ENCODE measurements around the gene SORCS2.

The SORCS2 gene

DNA sequence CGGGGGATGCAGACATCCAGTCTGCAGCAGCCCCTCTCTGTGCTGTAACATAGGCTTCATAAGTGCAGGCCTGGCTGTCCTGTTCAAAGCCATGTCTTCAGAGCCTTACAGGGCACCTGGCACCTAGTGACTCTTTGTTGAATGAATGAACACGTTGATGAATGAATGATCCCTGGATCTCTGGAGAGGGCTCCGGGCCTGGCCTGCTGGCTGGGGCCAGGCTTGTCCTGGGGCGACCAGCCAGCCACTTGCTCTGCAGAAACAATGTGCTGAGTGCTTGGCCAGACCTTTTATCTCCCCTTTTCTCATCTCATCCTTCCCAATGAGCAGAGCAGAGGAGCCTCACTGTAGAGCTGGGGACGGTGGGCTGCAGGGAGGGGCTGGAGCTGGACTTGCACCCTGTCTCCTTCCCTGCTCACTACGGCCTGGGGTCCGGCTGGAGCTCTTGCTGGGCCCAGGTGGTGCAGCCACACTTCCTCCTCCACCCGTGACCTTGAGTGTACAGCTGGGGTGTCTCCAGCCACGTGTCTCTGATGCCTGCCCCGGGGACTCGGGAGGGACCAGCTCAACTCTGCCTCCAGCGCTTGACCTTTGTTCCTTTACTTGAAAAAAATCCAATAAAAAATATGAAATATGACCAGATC lies 164.5 kb downstream of the SORCS2 start:
- Mint-ChIP-seq H3K27ac (no peak overlapping the region), H3K4me1 (ENCODE audit: low read depth) (no peaks in the 10 kb centered on the region), H3K36me3 (ENCODE audit: low read depth) (no peaks in the 10 kb centered on the region), H3K27me3 (ENCODE audit: low read depth) (no peaks in the 10 kb centered on the region), H3K4me3 (no peak overlapping the region), H3K9me3 (no peaks in the 10 kb centered on the region)

DNA sequence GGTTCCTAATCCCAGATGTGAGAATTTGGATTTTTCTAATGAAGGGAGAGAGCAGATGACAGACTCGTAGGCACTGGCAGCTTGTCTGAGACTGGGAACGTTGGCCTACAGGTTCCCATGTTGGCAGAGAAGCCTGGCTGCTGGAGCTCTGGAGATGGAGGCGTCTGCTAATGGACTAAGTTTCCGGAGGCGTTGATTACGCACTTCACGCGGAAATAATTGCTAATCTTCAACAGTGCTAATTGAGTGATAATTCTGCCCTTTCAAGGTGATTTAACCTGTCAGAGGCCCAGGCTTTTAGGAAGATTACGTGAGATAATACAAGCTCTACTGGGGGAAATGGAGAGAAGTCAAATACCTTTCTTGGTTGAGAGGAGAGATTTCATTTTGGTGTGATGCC lies 165.0 kb downstream of the SORCS2 start:
- H3K27ac Mint-ChIP-seq: no peak overlapping the region
- H3K4me3 Mint-ChIP-seq: no peak overlapping the region
- no peaks in the 10 kb centered on the region for H3K27me3 Mint-ChIP-seq (ENCODE audit: low read depth)
- no peaks in the 10 kb centered on the region for H3K36me3 Mint-ChIP-seq (ENCODE audit: low read depth)
- H3K4me1 Mint-ChIP-seq (ENCODE audit: low read depth): no peaks in the 10 kb centered on the region
- no peaks in the 10 kb centered on the region for H3K9me3 Mint-ChIP-seq

DNA sequence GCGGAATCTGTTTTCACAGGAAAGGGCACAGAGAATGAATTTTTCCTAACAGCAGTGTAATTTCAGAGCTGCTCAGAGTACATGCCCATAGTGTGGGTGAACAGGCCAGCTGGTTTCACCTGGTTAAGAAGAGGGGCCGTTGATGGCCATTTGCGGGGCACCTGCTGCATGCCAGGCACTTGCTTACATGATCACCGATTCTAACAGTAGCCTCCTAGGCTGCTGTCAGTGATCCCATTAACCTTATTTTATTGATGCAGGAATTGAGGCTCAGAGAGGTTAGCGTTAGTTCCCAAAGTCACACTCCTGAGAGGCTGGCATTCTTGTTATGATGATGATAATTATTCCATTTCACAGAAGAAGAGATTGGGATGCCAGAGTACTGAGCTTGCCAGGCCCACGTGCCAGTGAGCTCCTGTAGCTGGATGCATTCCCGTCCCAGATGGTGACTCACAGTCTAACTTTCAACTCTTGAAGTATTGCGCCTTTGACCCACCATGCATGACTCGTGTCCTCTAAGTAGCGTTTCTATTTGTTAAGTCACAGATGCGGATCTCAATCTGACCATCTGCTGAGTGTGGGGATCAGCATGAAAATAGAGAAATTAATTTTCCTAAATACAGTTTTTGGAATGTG lies 165.9 kb downstream of the SORCS2 start:
- no peaks in the 10 kb centered on the region for H3K4me1 Mint-ChIP-seq (ENCODE audit: low read depth)
- no peak overlapping the region for H3K27ac Mint-ChIP-seq
- H3K36me3 Mint-ChIP-seq (ENCODE audit: low read depth): no peaks in the 10 kb centered on the region
- H3K4me3 Mint-ChIP-seq: no peak overlapping the region
- no peaks in the 10 kb centered on the region for H3K9me3 Mint-ChIP-seq
- H3K27me3 Mint-ChIP-seq (ENCODE audit: low read depth): no peaks in the 10 kb centered on the region

DNA sequence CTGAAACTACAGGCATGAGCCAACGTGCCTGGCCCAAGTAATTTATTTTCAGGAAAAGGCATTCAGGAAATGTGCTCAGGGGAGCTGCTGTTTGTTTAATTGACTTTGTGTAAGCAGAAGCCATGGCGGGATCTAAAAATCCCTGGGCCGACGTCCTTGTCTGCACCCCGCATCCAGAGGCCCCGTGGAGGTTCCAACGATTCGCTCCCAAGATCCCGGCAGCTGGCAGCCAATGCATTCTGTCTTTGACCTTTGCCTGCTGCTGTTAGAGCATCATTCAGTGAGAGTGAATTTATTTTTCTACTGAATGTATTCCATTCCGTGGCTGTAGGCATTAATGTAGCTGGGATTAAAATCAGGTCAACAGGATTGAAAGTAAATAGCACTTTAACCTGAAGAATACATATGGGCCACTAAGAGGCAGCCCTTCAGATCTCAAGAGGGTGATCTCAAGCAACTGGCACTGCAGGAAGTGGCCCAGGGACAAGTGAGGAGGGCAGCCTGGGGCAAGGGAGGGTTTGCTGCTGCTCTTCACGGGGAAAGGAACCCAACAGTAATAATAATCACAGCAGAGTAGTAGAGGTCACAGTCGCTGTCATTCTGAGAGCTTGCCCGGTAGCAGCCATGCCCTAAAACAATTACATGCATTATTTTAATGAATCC lies 167.2 kb downstream of the SORCS2 start:
- H3K9me3 Mint-ChIP-seq: peaks cover 6% of the 10 kb centered on the region
- H3K36me3 Mint-ChIP-seq (ENCODE audit: low read depth): no peaks in the 10 kb centered on the region
- H3K27ac Mint-ChIP-seq: no peak overlapping the region
- H3K4me1 Mint-ChIP-seq (ENCODE audit: low read depth): no peaks in the 10 kb centered on the region
- H3K27me3 Mint-ChIP-seq (ENCODE audit: low read depth): no peaks in the 10 kb centered on the region
- no peak overlapping the region for H3K4me3 Mint-ChIP-seq

DNA sequence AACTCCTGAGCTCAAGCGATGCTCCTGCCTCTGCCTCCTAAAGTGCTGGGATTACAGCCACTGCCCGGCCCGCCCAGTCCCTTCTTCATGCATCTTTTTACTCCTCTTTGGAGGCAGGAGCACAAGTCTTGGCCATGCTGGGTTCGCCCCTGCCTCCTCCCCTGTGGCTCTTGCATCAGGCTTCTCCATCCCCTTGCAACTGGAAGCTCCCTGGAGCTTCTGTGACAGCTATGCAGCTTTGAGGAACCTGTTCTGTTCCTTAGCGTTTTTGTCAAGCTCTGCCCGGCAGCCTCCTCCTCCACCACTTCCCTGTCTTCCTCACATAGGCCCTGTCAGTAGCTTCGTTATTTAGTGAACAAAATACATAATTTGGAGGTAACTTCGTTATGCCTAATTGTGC lies 168.5 kb downstream of the SORCS2 start:
- peaks cover 6% of the 10 kb centered on the region for H3K9me3 Mint-ChIP-seq
- no peaks in the 10 kb centered on the region for H3K27me3 Mint-ChIP-seq (ENCODE audit: low read depth)
- H3K4me3 Mint-ChIP-seq: no peak overlapping the region
- no peak overlapping the region for H3K27ac Mint-ChIP-seq
- no peaks in the 10 kb centered on the region for H3K4me1 Mint-ChIP-seq (ENCODE audit: low read depth)
- no peaks in the 10 kb centered on the region for H3K36me3 Mint-ChIP-seq (ENCODE audit: low read depth)

DNA sequence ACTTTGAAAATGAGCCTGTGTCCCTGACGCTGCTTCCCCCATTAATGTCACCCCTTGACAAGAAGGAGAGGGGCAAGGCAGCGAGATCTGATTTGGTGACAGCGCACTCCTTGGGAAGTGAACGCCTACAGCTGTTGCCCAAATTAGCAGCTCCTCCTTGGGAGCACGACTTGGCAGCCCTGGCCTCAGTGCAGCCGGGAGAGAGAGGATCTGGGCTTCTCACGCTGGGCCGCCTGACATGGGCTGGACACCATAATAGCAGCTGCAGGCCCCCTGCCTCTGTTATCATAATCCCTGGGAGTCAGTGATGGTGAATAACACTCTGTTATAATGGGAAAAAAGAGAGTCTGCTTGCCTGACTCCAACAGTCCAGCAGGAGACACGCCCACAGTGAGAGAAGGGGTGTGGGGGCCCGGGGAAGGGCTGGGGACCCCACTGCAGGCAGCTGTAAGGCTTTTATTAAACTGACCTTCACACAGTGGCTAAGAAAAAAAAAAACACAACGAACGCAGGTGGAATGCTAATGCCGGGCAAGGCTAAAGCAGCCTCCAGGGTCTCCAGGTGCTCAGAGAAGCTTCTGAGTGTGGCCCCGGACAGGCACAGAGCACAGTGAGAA lies 169.1 kb downstream of the SORCS2 start:
- H3K9me3 Mint-ChIP-seq: peaks cover 6% of the 10 kb centered on the region
- H3K27me3 Mint-ChIP-seq (ENCODE audit: low read depth): no peaks in the 10 kb centered on the region
- H3K4me3 Mint-ChIP-seq: no peak overlapping the region
- no peaks in the 10 kb centered on the region for H3K4me1 Mint-ChIP-seq (ENCODE audit: low read depth)
- H3K27ac Mint-ChIP-seq: no peak overlapping the region
- no peaks in the 10 kb centered on the region for H3K36me3 Mint-ChIP-seq (ENCODE audit: low read depth)

DNA sequence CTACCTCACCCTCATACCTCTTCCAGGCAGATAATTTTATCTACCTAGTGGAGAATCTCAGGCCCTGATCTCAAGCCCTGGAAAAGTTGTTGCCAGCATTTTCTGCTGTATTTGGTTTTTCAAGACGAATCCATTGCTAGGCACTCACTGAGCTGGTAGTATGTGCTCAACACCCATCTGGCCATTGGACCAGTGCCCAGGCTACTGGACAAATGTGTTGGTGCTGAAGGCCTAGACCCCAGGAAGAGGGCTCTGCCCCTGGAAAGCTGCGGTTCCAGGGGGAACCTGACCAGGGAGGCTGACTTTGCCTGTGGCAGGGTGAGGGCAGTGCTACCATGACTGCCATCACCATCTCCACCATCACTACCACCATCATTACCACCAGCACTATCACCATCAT lies 170.0 kb downstream of the SORCS2 start:
- no peaks in the 10 kb centered on the region for H3K36me3 Mint-ChIP-seq (ENCODE audit: low read depth)
- no peak overlapping the region for H3K27ac Mint-ChIP-seq
- H3K4me1 Mint-ChIP-seq (ENCODE audit: low read depth): no peaks in the 10 kb centered on the region
- H3K4me3 Mint-ChIP-seq: no peak overlapping the region
- peaks cover 6% of the 10 kb centered on the region for H3K9me3 Mint-ChIP-seq
- no peaks in the 10 kb centered on the region for H3K27me3 Mint-ChIP-seq (ENCODE audit: low read depth)

DNA sequence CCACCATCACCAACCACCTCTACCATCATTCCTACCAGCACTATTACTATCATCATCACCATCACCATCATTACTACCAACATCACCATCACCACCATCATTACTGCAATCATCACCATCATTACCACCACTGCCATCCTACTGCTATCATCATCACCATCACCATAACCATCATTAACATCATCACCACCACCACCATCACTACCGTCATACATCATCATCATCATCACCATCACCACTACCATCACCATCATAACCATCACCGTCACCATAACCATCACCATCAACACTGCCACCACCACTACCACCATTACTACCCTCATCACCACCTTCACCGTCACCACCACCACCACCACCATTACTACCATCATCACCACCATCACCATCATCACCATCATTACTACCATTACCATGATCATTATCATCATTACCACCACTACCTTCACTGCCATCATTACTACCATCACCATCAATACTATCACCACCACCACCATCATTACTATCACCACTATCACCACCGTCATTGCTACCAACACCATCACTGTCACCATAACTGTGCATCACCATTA lies 170.6 kb downstream of the SORCS2 start:
- no peaks in the 10 kb centered on the region for H3K27me3 Mint-ChIP-seq (ENCODE audit: low read depth)
- H3K9me3 Mint-ChIP-seq: peaks cover 6% of the 10 kb centered on the region
- no peaks in the 10 kb centered on the region for H3K4me1 Mint-ChIP-seq (ENCODE audit: low read depth)
- H3K27ac Mint-ChIP-seq: no peak overlapping the region
- no peaks in the 10 kb centered on the region for H3K36me3 Mint-ChIP-seq (ENCODE audit: low read depth)
- no peak overlapping the region for H3K4me3 Mint-ChIP-seq

DNA sequence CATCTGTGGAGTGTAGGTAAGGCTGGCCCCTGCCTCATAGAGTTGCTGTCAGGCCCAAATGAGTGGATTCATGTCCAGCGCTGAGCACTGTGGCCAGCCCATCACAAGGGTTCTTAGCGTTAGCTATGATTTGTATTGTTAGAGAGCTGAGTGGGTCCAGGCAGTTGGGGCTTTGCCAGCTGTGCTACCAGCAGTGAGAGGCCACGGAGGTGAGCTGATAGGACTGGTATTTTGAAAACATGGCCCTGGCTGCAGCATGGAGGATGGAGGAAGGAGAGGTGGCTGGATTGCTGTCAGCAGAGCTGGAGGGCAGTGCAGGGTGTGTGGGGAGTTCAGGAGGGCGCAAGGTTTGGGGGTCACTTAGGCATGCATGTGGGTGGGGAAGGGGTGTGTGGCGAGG lies 172.6 kb downstream of the SORCS2 start:
- Mint-ChIP-seq H3K27me3 (ENCODE audit: low read depth) (no peaks in the 10 kb centered on the region), H3K27ac (no peak overlapping the region), H3K4me3 (no peak overlapping the region), H3K4me1 (ENCODE audit: low read depth) (no peaks in the 10 kb centered on the region), H3K36me3 (ENCODE audit: low read depth) (no peaks in the 10 kb centered on the region), H3K9me3 (peaks cover 6% of the 10 kb centered on the region)

DNA sequence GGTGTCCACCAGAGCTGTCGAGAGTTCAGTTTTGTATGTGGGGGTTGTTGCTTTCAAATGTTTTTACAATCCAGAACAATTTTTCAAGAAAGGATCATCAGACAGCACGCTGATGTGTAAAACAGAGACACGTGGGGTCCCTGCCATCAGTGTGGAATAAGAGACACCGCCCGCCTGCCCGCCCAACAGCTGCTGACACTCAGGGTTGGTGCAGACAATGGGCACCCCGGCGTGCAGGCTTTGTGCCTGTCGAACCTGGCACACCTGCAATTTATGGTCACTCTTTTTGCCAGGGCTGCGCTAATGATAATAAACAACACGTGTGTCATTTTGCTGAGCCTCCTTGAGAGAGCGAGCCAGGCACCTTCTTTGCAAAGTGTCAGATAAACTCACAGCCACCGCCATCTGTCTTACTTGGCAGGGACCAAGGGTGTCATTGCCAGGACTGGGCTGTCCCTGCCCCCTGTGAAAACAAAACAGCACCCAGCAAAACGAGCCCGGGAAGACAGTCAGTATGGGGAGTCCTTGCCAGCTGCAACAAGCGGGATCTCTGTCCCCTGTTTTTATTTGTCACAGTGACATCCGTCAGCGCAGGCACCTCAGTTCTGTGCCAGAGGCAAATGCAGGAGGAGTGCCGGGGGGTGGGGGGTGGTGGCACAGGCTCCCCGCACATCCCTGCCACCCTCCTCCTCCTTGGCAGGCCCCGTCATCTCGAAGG lies 173.3 kb downstream of the SORCS2 start:
- H3K36me3 Mint-ChIP-seq (ENCODE audit: low read depth): no peaks in the 10 kb centered on the region
- H3K27ac Mint-ChIP-seq: no peak overlapping the region
- no peaks in the 10 kb centered on the region for H3K4me1 Mint-ChIP-seq (ENCODE audit: low read depth)
- no peaks in the 10 kb centered on the region for H3K27me3 Mint-ChIP-seq (ENCODE audit: low read depth)
- peaks cover 6% of the 10 kb centered on the region for H3K9me3 Mint-ChIP-seq
- no peak overlapping the region for H3K4me3 Mint-ChIP-seq

DNA sequence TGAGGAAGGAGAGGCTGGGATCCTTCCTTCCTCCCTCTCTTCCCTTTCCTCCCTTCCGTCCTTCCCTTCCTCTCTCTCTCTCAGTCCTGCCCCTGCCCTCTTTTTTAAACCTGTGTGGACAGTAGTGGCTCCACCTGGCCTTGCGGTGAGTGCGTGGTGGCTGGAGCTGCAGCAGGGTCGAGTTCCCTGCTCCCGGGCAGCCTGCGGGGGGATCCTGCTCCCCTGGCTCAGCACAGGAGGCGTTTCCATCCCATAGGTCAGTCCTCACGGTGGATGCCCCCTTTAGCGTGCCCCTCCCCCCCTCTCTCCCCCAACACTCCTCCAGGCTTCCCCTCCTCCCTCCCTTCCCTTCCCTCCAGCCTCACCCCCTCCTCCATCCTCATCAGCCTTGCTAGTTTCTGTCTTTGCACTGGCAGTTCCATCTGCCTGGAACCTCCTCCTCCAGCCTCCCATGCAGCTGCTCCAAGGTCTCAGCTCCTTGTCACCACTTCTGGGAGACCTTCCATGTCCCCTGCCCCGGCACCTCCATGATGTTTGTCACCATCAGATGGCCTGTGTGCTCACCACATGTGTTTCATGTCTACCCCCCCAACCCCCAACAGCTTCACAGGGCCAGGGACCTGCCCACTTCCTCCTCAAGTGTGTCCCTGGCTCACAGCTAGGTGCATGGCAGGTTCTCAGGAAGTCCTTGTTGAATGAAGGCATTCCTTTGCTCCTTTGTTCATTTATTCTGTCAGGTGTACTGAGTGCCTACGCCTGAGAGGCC lies 174.0 kb downstream of the SORCS2 start:
- Mint-ChIP-seq H3K4me3 (no peak overlapping the region), H3K9me3 (peaks cover 6% of the 10 kb centered on the region), H3K27me3 (ENCODE audit: low read depth) (no peaks in the 10 kb centered on the region), H3K27ac (no peak overlapping the region), H3K36me3 (ENCODE audit: low read depth) (no peaks in the 10 kb centered on the region), H3K4me1 (ENCODE audit: low read depth) (no peaks in the 10 kb centered on the region)

DNA sequence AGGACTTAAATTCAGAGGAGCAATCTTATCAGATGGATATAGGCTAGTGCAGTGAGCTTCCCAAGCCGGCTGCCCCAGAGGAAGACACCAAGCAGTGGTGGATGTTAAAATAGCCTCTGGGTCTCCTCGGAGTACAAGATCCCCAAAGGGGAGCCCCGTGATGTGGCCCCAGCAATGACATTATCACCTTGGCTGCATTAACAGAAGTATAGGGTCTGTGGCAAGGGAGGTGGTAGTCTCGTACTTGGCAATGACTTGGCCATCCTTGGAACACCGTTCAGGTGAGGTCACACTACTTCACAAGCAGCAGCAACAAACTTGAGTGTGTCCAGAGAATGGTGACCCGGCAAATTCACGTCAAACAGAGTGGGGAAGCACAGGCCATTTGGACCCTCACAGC lies 174.6 kb downstream of the SORCS2 start:
- H3K27me3 Mint-ChIP-seq (ENCODE audit: low read depth): no peaks in the 10 kb centered on the region
- H3K9me3 Mint-ChIP-seq: peaks cover 6% of the 10 kb centered on the region
- no peak overlapping the region for H3K27ac Mint-ChIP-seq
- H3K36me3 Mint-ChIP-seq (ENCODE audit: low read depth): no peaks in the 10 kb centered on the region
- H3K4me3 Mint-ChIP-seq: no peak overlapping the region
- H3K4me1 Mint-ChIP-seq (ENCODE audit: low read depth): no peaks in the 10 kb centered on the region

DNA sequence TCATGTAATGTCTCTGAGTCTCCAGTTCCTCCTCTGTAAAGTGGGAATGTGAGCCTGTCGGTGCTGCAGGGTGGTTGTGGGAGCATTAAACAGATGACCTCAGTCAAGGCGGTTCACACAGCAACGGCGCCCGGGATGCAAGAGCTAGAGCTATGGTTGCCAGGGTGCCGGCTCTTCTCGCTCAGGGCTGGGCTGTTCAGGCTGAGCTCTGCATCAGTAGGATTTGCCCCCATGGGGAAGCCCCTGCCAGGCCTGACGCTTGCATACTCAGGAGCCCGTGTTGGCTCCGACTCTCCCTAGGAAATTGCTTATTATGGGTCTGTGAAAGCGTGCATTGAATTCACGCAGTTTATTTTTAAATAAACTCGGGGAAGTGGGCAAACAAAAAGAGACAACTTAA lies 175.1 kb downstream of the SORCS2 start:
- Mint-ChIP-seq H3K27me3 (ENCODE audit: low read depth) (no peaks in the 10 kb centered on the region), H3K9me3 (peaks cover 6% of the 10 kb centered on the region), H3K36me3 (ENCODE audit: low read depth) (no peaks in the 10 kb centered on the region), H3K27ac (no peak overlapping the region), H3K4me1 (ENCODE audit: low read depth) (no peaks in the 10 kb centered on the region), H3K4me3 (no peak overlapping the region)

DNA sequence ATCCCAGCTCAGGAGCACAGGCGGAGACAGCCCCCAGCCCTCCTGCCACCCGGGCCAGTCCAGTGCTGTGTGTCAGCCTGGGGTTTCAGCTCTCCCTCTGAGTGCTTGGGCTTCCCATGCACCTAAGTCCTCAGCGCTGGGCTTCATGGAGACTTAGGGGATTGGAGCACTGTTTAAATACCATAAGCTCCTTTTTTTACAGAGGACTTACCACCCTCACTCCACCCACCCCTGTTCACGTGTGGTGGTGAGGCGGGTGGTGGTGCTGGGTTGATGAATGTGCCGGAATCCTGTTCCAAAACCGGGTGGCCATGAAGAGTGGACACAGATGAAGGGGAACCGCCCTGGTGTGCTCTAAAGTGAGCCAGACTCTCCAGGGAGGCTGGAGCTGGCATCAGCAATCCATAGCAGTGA lies 175.5 kb downstream of the SORCS2 start:
- Mint-ChIP-seq H3K27ac (no peak overlapping the region), H3K27me3 (ENCODE audit: low read depth) (no peaks in the 10 kb centered on the region), H3K9me3 (peaks cover 6% of the 10 kb centered on the region), H3K4me1 (ENCODE audit: low read depth) (no peaks in the 10 kb centered on the region), H3K4me3 (no peak overlapping the region), H3K36me3 (ENCODE audit: low read depth) (no peaks in the 10 kb centered on the region)
